Peyer's patch (tissue), 4 donors: ENCODE results near the gene COL27A1.

Experiments
- POLR2A ChIP-seq, 2 donors: fragments of 450-650 bp; IDR thresholded peaks; one replicate each; pipeline ENCODE4 v1.5.1; 2017; ENCODE audit warnings: antibody characterized with exemption in 2 of 2, mild to moderate bottlenecking in 2 of 2, moderate library complexity in 2 of 2
- TF ChIP-seq, protein P1 (sequence below), 6 experiments: fragments of 450-650 bp in 4 of 6; fragments of 200-600 bp in 2 of 6; sonication (generic) in 1 of 6; IDR thresholded peaks; one replicate each; pipeline ENCODE4 v1.5.1; 2017 to 2019; ENCODE audit warnings: antibody characterized with exemption in 6 of 6, mild to moderate bottlenecking in 3 of 6, moderate library complexity in 1 of 6

DNA sequence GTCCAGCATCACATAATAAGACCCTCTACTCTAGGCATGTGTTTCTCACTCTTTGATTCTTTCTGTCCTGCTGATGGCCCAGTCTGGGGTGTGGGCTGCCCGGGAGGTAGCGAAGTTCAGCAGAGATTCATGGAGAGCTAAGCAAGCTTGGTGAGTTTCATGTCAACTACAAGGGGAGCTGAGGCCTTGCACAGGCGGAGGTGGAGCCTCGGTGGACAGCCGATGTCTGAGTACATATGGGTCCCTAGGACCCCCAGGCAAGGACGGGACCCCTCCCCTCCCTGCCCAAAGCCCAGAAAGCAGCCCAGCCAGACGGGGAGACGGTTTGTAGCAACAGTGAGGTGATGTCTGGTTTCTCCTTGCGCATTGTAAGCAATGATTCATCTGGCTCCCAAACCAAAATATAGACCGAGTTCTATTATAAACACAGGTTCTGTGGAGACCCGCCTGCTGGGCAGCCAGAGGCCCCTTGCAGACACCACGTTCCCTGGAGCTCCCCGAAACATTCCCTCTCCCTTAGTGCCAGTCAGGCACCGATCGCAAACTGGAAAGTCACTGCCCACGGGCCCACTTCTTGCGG, 45.5 kb downstream of the COL27A1 start:
- TF ChIP-seq POLR2A (IDR thresholded peaks at IDR 0.05), result no peak
- TF ChIP-seq, protein P1, sequence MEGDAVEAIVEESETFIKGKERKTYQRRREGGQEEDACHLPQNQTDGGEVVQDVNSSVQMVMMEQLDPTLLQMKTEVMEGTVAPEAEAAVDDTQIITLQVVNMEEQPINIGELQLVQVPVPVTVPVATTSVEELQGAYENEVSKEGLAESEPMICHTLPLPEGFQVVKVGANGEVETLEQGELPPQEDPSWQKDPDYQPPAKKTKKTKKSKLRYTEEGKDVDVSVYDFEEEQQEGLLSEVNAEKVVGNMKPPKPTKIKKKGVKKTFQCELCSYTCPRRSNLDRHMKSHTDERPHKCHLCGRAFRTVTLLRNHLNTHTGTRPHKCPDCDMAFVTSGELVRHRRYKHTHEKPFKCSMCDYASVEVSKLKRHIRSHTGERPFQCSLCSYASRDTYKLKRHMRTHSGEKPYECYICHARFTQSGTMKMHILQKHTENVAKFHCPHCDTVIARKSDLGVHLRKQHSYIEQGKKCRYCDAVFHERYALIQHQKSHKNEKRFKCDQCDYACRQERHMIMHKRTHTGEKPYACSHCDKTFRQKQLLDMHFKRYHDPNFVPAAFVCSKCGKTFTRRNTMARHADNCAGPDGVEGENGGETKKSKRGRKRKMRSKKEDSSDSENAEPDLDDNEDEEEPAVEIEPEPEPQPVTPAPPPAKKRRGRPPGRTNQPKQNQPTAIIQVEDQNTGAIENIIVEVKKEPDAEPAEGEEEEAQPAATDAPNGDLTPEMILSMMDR (IDR thresholded peaks at IDR 0.05), result no peak
